IPS-15b (cell line): ENCODE results near the gene EXOC8.

Experiments used
- H3K27me3 ChIP-seq: one replicate; pipeline ENCODE4 v1.6.1; 2013; ENCODE audit warnings: low read length; ENCODE audit not compliant: control insufficient read depth, insufficient read depth
- H3K36me3 ChIP-seq: one replicate; pipeline ENCODE4 v1.6.1; 2013; ENCODE audit warnings: low read length; ENCODE audit not compliant: control insufficient read depth, insufficient read depth
- H3K4me1 ChIP-seq: one replicate; pipeline ENCODE4 v1.6.1; 2013; ENCODE audit warnings: mild to moderate bottlenecking, low read length; ENCODE audit not compliant: control insufficient read depth, insufficient read depth
- H3K4me3 ChIP-seq: one replicate; pipeline ENCODE4 v1.5.1; 2013; ENCODE audit warnings: low read depth, low read length
- H3K9ac ChIP-seq: one replicate; pipeline ENCODE4 v1.6.1; 2013; ENCODE audit warnings: low read depth, mild to moderate bottlenecking, low read length
- H3K9me3 ChIP-seq: one replicate; pipeline ENCODE4 v1.6.1; 2013; ENCODE audit warnings: mild to moderate bottlenecking, low read length; ENCODE audit not compliant: control insufficient read depth, insufficient read depth

The EXOC8 gene

DNA sequence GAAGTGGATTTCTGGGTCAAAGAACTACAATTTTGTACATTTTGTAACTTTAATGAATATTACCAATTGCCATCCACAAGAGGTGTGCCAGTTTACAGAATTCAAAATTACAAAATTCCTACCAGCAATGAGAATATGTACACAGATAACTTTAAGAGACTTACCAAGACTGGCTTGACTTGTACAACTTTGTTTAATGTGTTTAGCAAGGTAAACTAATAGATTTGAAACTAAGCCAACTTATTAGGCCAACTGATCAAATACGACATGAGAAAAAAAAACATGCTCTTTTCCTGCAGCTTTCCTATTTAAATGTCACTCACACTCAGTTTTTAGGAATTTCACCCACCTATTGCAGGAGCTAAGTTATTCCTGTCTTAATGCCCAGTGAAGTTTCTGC is 11.4 kb downstream of the EXOC8 start:
- Histone ChIP-seq H3K36me3 (no peaks in the 10 kb centered on the region), H3K9ac (no peak overlapping the region), H3K4me1 (no peaks in the 10 kb centered on the region), H3K27me3 (no peaks in the 10 kb centered on the region), H3K9me3 (no peaks in the 10 kb centered on the region), H3K4me3 (no peak overlapping the region)

- no peak overlapping the region for H3K4me3 ChIP-seq
- H3K4me1 ChIP-seq, result no peaks in the 10 kb centered on the region
- H3K27me3 ChIP-seq, result no peaks in the 10 kb centered on the region
- no peak overlapping the region for H3K9ac ChIP-seq
- no peaks in the 10 kb centered on the region for H3K9me3 ChIP-seq
- no peaks in the 10 kb centered on the region for H3K36me3 ChIP-seq
These were observed 13.0 kb downstream of the EXOC8 start for GRCh38 chr1:231324660-231325059.

DNA sequence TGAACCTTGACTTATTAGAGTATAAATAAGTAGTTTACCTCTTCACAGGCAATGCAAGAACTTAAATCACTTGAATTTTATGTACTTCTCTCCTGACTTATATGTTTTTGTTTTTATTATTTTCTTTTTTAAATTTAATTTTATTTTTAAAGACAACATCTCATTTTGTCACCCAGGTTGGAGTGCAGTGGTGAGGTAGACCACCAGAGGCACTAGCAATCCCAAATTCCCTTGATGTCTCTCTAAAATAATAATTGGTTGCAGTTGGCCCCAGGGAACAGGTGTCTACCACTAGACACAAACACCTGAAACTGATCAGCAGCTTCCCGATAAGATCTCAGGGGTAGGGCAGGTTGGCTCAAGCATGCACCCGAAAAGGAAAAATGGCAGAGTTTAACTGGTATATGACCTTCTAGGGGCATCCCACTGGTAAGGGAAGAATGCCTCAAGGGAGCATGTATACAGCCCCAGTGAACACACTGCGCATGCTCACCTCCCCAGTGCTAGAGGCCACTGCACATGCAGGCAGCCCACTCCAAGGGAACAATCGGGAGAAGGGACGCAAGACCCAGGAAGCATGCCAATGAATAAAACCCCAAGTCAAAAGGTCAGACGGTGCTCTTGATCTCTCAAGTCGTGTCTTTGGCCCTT is 14.6 kb downstream of the EXOC8 start:
- no peaks in the 10 kb centered on the region for H3K4me1 ChIP-seq
- H3K27me3 ChIP-seq, result no peaks in the 10 kb centered on the region
- H3K9ac ChIP-seq, result no peak overlapping the region
- no peak overlapping the region for H3K4me3 ChIP-seq
- H3K9me3 ChIP-seq, result no peaks in the 10 kb centered on the region
- H3K36me3 ChIP-seq, result no peaks in the 10 kb centered on the region

DNA sequence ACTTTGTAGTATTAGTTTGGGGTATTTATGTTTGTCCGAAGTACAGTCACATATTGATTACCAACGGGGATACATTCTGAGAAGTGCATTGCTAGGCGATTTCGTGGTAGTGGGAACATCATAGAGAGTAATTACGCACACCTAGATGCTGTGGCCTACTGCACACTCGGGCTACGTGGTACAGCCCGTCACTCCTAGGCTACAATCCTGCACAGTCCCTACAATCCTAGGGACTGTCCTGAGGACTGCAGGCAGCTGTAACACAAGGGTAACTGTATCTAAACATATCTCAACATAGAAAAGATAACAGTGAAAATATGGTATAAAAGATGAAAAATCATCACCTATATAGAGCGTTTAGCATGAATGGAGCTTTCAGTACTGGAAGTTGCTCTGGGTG is 18.6 kb downstream of the EXOC8 start:
- Histone ChIP-seq H3K9ac (no peak overlapping the region), H3K4me1 (no peaks in the 10 kb centered on the region), H3K9me3 (no peaks in the 10 kb centered on the region), H3K36me3 (no peaks in the 10 kb centered on the region), H3K27me3 (no peaks in the 10 kb centered on the region), H3K4me3 (no peak overlapping the region)

DNA sequence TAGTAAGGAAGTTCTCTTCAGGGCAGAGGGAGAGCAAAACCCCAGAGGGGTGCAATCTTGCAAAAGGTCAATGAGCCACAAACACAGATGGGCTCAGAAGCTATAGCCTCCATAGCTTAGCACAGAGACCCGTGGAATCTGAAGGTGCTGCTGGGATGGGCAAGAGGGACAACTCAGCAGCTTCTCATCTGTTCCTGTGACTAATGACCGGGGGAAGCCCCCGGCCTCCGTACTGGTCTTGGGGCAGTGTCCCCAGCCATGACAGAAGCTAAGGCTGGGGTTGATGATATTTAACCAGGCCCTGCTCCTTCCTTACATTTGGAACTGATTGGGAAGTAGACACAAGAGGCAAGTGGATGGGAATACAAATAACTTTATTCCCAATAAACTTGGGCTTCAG is 19.1 kb downstream of the EXOC8 start:
- Histone ChIP-seq H3K4me3 (no peak overlapping the region), H3K36me3 (no peaks in the 10 kb centered on the region), H3K9ac (no peak overlapping the region), H3K27me3 (no peaks in the 10 kb centered on the region), H3K9me3 (no peaks in the 10 kb centered on the region), H3K4me1 (no peaks in the 10 kb centered on the region)

DNA sequence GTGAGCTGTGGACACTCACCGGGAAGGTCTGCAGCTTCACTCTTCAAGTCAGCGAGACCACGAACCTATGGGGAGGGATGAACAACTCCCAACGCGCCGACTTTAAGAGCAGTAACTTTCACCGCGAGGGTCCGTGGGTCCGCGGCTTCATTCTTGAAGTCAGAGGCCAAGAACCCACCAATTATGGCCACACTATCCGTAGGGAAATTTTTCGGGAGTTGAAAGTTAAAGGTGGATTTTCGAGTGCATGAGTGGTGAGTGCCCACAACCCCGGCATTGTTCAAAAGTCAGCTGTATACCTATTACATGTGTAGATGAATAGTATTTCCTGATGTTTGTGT is 19.7 kb downstream of the EXOC8 start:
- no peaks in the 10 kb centered on the region for H3K36me3 ChIP-seq
- no peaks in the 10 kb centered on the region for H3K27me3 ChIP-seq
- no peak overlapping the region for H3K4me3 ChIP-seq
- no peak overlapping the region for H3K9ac ChIP-seq
- H3K4me1 ChIP-seq, result no peaks in the 10 kb centered on the region
- H3K9me3 ChIP-seq, result no peaks in the 10 kb centered on the region

DNA sequence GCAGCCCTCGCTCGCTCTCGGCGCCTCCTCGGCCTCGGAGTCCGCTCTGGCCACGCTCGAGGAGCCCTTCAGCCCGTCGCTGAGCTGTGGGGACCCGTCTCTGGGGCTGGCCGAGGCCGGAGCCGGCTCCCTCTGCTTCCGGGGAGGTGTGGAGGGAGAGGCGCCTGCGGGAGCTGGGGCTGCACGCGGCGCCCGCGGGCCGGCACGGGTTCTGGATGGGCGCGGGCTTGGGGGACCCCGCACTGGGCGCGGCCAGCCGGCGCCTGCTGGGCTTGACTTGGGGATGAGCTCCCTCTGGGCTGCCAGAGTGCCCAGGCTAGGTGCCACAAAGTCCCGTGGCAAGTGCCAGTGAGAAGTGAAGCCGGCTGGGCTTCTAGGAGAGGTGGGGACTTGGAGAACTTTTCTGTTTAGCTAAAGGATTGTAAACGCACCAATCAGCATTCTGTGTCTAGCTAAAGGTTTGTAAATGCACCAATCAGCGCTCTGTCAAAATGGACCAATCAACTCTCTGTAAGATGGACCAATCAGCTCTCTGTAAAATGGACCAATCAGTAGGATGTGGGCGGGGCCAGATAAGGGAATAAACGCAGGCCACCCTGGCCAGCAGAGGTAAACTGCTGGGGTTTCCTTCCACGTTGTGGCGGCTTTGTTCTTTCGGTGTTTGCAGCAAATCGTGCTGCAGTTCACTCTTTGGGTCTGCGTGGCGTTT is 20.2 kb downstream of the EXOC8 start:
- no peaks in the 10 kb centered on the region for H3K4me1 ChIP-seq
- no peak overlapping the region for H3K4me3 ChIP-seq
- H3K9ac ChIP-seq, result no peak overlapping the region
- no peaks in the 10 kb centered on the region for H3K9me3 ChIP-seq
- no peaks in the 10 kb centered on the region for H3K27me3 ChIP-seq
- H3K36me3 ChIP-seq, result no peaks in the 10 kb centered on the region

DNA sequence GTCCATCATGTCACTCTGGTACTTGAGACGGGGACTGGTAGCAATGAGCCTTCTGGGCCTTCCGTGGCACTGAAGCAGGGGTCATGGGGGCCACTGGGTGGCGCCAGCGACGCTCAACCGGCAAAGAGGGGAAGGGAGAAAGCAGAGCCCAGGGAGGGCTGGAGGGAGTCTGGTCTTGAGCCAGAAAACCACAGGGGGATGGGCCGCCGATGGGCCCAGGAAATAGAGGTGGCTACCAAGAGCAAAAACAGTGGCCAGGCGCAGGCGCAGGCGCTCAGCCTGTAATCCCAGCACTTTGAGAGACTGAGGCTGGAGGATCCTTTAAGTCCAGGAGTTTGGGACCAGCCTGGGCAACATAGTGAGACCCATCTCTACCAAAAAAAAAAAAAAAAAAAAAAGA is 21.8 kb downstream of the EXOC8 start:
- Histone ChIP-seq H3K36me3 (no peaks in the 10 kb centered on the region), H3K9me3 (no peaks in the 10 kb centered on the region), H3K27me3 (no peaks in the 10 kb centered on the region), H3K9ac (no peak overlapping the region), H3K4me1 (no peaks in the 10 kb centered on the region), H3K4me3 (no peak overlapping the region)

- no peaks in the 10 kb centered on the region for H3K4me1 ChIP-seq
- H3K9ac ChIP-seq, result no peak overlapping the region
- no peaks in the 10 kb centered on the region for H3K9me3 ChIP-seq
- H3K27me3 ChIP-seq, result no peaks in the 10 kb centered on the region
- no peak overlapping the region for H3K4me3 ChIP-seq
- no peaks in the 10 kb centered on the region for H3K36me3 ChIP-seq
These were observed 24.0 kb downstream of the EXOC8 start for GRCh38 chr1:231313661-231314060.

GRCh38 chr1:231312432-231312788 is 25.2 kb downstream of the EXOC8 start:
- H3K9me3 ChIP-seq, result no peaks in the 10 kb centered on the region
- no peaks in the 10 kb centered on the region for H3K36me3 ChIP-seq
- H3K27me3 ChIP-seq, result no peaks in the 10 kb centered on the region
- H3K9ac ChIP-seq, result no peak overlapping the region
- no peak overlapping the region for H3K4me3 ChIP-seq
- no peaks in the 10 kb centered on the region for H3K4me1 ChIP-seq

DNA sequence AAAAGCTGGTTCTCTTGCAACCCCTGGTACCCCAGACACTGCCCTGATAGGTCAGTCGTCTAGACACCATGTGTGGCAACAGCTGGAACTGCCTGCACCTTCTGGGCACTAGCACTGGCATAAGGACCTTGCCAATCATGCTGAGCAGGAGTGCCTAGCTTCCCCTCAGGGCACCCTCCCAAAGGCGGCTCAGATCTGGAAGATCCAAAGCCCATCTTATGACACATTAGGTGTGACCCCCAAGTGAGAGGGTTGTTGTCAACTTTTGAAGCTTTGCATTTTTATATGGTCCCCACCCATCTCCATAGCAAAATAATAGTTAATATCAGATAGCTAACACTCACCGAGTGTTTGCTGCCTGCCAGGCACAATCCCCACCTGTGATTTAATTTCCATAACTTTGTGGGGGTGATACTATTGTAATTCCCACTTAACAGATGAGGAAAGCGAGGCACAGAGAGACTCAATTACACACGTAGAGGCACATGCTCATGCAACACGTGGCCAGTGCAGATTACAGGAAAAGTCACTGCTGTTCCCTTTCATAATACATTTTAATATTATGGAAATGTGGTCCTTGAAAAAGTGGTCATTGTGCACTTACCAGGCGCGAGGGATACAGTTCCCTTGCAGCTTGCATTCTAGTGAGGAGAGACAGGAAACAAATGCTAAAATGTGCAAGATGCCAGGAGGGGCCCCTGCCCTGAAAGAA is 25.8 kb downstream of the EXOC8 start:
- H3K9ac ChIP-seq, result no peak overlapping the region
- H3K9me3 ChIP-seq, result no peaks in the 10 kb centered on the region
- no peaks in the 10 kb centered on the region for H3K27me3 ChIP-seq
- H3K36me3 ChIP-seq, result no peaks in the 10 kb centered on the region
- no peak overlapping the region for H3K4me3 ChIP-seq
- no peaks in the 10 kb centered on the region for H3K4me1 ChIP-seq

GRCh38 chr1:231310391-231310934 is 27.2 kb downstream of the EXOC8 start:
- H3K36me3 ChIP-seq, result no peaks in the 10 kb centered on the region
- no peak overlapping the region for H3K4me3 ChIP-seq
- no peaks in the 10 kb centered on the region for H3K4me1 ChIP-seq
- no peaks in the 10 kb centered on the region for H3K9me3 ChIP-seq
- H3K9ac ChIP-seq, result no peak overlapping the region
- no peaks in the 10 kb centered on the region for H3K27me3 ChIP-seq
